Measurements from ENCODE around the gene LCOR.

LCOR gene

GRCh38 chr10:96820765-96821164 is 11.3 kb upstream of the LCOR start:
- H3K36me3 ChIP-seq (ENCODE audit: control insufficient read depth, insufficient read depth, low read length): no peaks in the 10 kb centered on the region
- no peak overlapping the region for H3K4me3 ChIP-seq (ENCODE audit: insufficient read depth, low read depth, low read length, poor library complexity, severe bottlenecking)
- H3K9me3 ChIP-seq (ENCODE audit: control insufficient read depth, low read length): no peaks in the 10 kb centered on the region
- H3K27me3 ChIP-seq (replicated peaks; ENCODE audit: control insufficient read depth, insufficient read depth, low read length, poor library complexity, severe bottlenecking): no peaks in the 10 kb centered on the region
- H3K4me1 ChIP-seq (ENCODE audit: control insufficient read depth, insufficient read depth, low read length, poor library complexity, severe bottlenecking): no peaks in the 10 kb centered on the region
- no peak for DNase-seq
- H3K27ac ChIP-seq (ENCODE audit: insufficient read depth, low read length, poor library complexity, severe bottlenecking): no peak overlapping the region

GRCh38 chr10:96826438-96826837 is 5.7 kb upstream of the LCOR start:
- no peaks in the 10 kb centered on the region for H3K4me1 ChIP-seq (ENCODE audit: control insufficient read depth, insufficient read depth, low read length, poor library complexity, severe bottlenecking)
- no peak for DNase-seq
- no peaks in the 10 kb centered on the region for H3K27me3 ChIP-seq (replicated peaks; ENCODE audit: control insufficient read depth, insufficient read depth, low read length, poor library complexity, severe bottlenecking)
- no peak overlapping the region for H3K27ac ChIP-seq (ENCODE audit: insufficient read depth, low read length, poor library complexity, severe bottlenecking)
- H3K9me3 ChIP-seq (ENCODE audit: control insufficient read depth, low read length): no peaks in the 10 kb centered on the region
- no peak overlapping the region for H3K4me3 ChIP-seq (ENCODE audit: insufficient read depth, low read depth, low read length, poor library complexity, severe bottlenecking)
- no peaks in the 10 kb centered on the region for H3K36me3 ChIP-seq (ENCODE audit: control insufficient read depth, insufficient read depth, low read length)

GRCh38 chr10:96828609-96829008 is 3.5 kb upstream of the LCOR start:
- Histone ChIP-seq H3K4me3 (ENCODE audit: insufficient read depth, low read depth, low read length, poor library complexity, severe bottlenecking) (no peak overlapping the region), H3K27ac (ENCODE audit: insufficient read depth, low read length, poor library complexity, severe bottlenecking) (no peak overlapping the region), H3K9me3 (ENCODE audit: control insufficient read depth, low read length) (no peaks in the 10 kb centered on the region), H3K4me1 (ENCODE audit: control insufficient read depth, insufficient read depth, low read length, poor library complexity, severe bottlenecking) (peaks cover 4% of the 10 kb centered on the region), H3K36me3 (ENCODE audit: control insufficient read depth, insufficient read depth, low read length) (no peaks in the 10 kb centered on the region), H3K27me3 (replicated peaks; ENCODE audit: control insufficient read depth, insufficient read depth, low read length, poor library complexity, severe bottlenecking) (no peaks in the 10 kb centered on the region)
- no peak for DNase-seq

- DNase-seq: no peak
- Histone ChIP-seq H3K4me1 (ENCODE audit: control insufficient read depth, insufficient read depth, low read length, poor library complexity, severe bottlenecking) (peaks cover 9% of the 10 kb centered on the region), H3K27me3 (replicated peaks; ENCODE audit: control insufficient read depth, insufficient read depth, low read length, poor library complexity, severe bottlenecking) (no peaks in the 10 kb centered on the region), H3K4me3 (ENCODE audit: insufficient read depth, low read depth, low read length, poor library complexity, severe bottlenecking) (no peak overlapping the region), H3K9me3 (ENCODE audit: control insufficient read depth, low read length) (no peaks in the 10 kb centered on the region), H3K27ac (ENCODE audit: insufficient read depth, low read length, poor library complexity, severe bottlenecking) (no peak overlapping the region), H3K36me3 (ENCODE audit: control insufficient read depth, insufficient read depth, low read length) (no peaks in the 10 kb centered on the region)
Measured at GRCh38 chr10:96829029-96829773, 2.9 kb upstream of the LCOR start.

GRCh38 chr10:96830511-96831199 is 1.4 kb upstream of the LCOR start:
- peak; percentile 53 to 70 (median 61) for DNase-seq
- peak overlapping the region; percentile 35 for H3K27ac ChIP-seq (ENCODE audit: insufficient read depth, low read length, poor library complexity, severe bottlenecking)
- H3K4me3 ChIP-seq (ENCODE audit: insufficient read depth, low read depth, low read length, poor library complexity, severe bottlenecking): no peak overlapping the region
- no peaks in the 10 kb centered on the region for H3K9me3 ChIP-seq (ENCODE audit: control insufficient read depth, low read length)
- no peaks in the 10 kb centered on the region for H3K27me3 ChIP-seq (replicated peaks; ENCODE audit: control insufficient read depth, insufficient read depth, low read length, poor library complexity, severe bottlenecking)
- H3K4me1 ChIP-seq (ENCODE audit: control insufficient read depth, insufficient read depth, low read length, poor library complexity, severe bottlenecking): peaks cover 15% of the 10 kb centered on the region
- H3K36me3 ChIP-seq (ENCODE audit: control insufficient read depth, insufficient read depth, low read length): no peaks in the 10 kb centered on the region

GRCh38 chr10:96831200-96831866 is 765 bp upstream of the LCOR start:
- no peak for DNase-seq
- peak overlapping the region; percentile 76 for H3K27ac ChIP-seq (ENCODE audit: insufficient read depth, low read length, poor library complexity, severe bottlenecking)
- H3K4me1 ChIP-seq (ENCODE audit: control insufficient read depth, insufficient read depth, low read length, poor library complexity, severe bottlenecking): peaks cover 20% of the 10 kb centered on the region
- H3K27me3 ChIP-seq (replicated peaks; ENCODE audit: control insufficient read depth, insufficient read depth, low read length, poor library complexity, severe bottlenecking): no peaks in the 10 kb centered on the region
- peak overlapping the region; percentile 53 for H3K4me3 ChIP-seq (ENCODE audit: insufficient read depth, low read depth, low read length, poor library complexity, severe bottlenecking)
- H3K36me3 ChIP-seq (ENCODE audit: control insufficient read depth, insufficient read depth, low read length): no peaks in the 10 kb centered on the region
- no peaks in the 10 kb centered on the region for H3K9me3 ChIP-seq (ENCODE audit: control insufficient read depth, low read length)

GRCh38 chr10:96832721-96833219 is 672 bp downstream of the LCOR start:
- H3K4me1 ChIP-seq (ENCODE audit: control insufficient read depth, insufficient read depth, low read length, poor library complexity, severe bottlenecking): peaks cover 20% of the 10 kb centered on the region
- H3K27me3 ChIP-seq (replicated peaks; ENCODE audit: control insufficient read depth, insufficient read depth, low read length, poor library complexity, severe bottlenecking): no peaks in the 10 kb centered on the region
- DNase-seq: peak; percentile 73 to 78 (median 76)
- no peaks in the 10 kb centered on the region for H3K9me3 ChIP-seq (ENCODE audit: control insufficient read depth, low read length)
- peak overlapping the region; percentile 78 for H3K27ac ChIP-seq (ENCODE audit: insufficient read depth, low read length, poor library complexity, severe bottlenecking)
- H3K36me3 ChIP-seq (ENCODE audit: control insufficient read depth, insufficient read depth, low read length): no peaks in the 10 kb centered on the region
- H3K4me3 ChIP-seq (ENCODE audit: insufficient read depth, low read depth, low read length, poor library complexity, severe bottlenecking): peak overlapping the region; percentile 96

GRCh38 chr10:96833220-96834001 is 1.3 kb downstream of the LCOR start:
- Histone ChIP-seq H3K4me3 (ENCODE audit: insufficient read depth, low read depth, low read length, poor library complexity, severe bottlenecking) (peak overlapping the region; percentile 96), H3K27ac (ENCODE audit: insufficient read depth, low read length, poor library complexity, severe bottlenecking) (peak overlapping the region; percentile 78), H3K36me3 (ENCODE audit: control insufficient read depth, insufficient read depth, low read length) (no peaks in the 10 kb centered on the region), H3K4me1 (ENCODE audit: control insufficient read depth, insufficient read depth, low read length, poor library complexity, severe bottlenecking) (peaks cover 20% of the 10 kb centered on the region), H3K9me3 (ENCODE audit: control insufficient read depth, low read length) (no peaks in the 10 kb centered on the region), H3K27me3 (replicated peaks; ENCODE audit: control insufficient read depth, insufficient read depth, low read length, poor library complexity, severe bottlenecking) (no peaks in the 10 kb centered on the region)
- peak in 1 of 3 donors; percentile 3 for DNase-seq

- H3K4me3 ChIP-seq (ENCODE audit: insufficient read depth, low read depth, low read length, poor library complexity, severe bottlenecking): no peak overlapping the region
- no peak for DNase-seq
- peaks cover 20% of the 10 kb centered on the region for H3K4me1 ChIP-seq (ENCODE audit: control insufficient read depth, insufficient read depth, low read length, poor library complexity, severe bottlenecking)
- H3K27me3 ChIP-seq (replicated peaks; ENCODE audit: control insufficient read depth, insufficient read depth, low read length, poor library complexity, severe bottlenecking): no peaks in the 10 kb centered on the region
- H3K27ac ChIP-seq (ENCODE audit: insufficient read depth, low read length, poor library complexity, severe bottlenecking): no peak overlapping the region
- H3K9me3 ChIP-seq (ENCODE audit: control insufficient read depth, low read length): no peaks in the 10 kb centered on the region
- H3K36me3 ChIP-seq (ENCODE audit: control insufficient read depth, insufficient read depth, low read length): no peaks in the 10 kb centered on the region
Measured at GRCh38 chr10:96834120-96834519, 2.0 kb downstream of the LCOR start.

Data from effector memory CD4-positive, alpha-beta T cell (primary cell).